GM12878 (cell line): ENCODE data around the gene TCF4. TPM values are rescaled to one million over a fixed set of nuclear protein-coding genes. Genes with fewer than 3 reads are reported as not detected.

Source experiments
- ATAC-seq: fragments of 200-7000 bp; cut with Tn5 transposase; 3 replicates; pipeline ENCODE4 v1.9.1; 2020; ENCODE audit warnings: mild to moderate bottlenecking, moderate library complexity
- BruUV-seq: library from RNA; stranded (reverse); fragments of 400-500 nt; replicated peaks from 2 replicates; lab custom pipeline; 2021; lab: Mats Ljungman, UMichigan
- CTCF ChIA-PET: fragments of 300-600 bp; sonication (Branson Sonifier 250); formaldehyde crosslinking; extraction: SDS; loops from one replicate; lab custom pipeline; 2021; ENCODE audit warnings: inconsistent platforms; lab: Yijun Ruan, JAX
- POLR2A ChIA-PET: fragments of 350-600 bp; formaldehyde crosslinking; extraction: SDS; loops from one replicate; lab custom pipeline; 2021; ENCODE audit warnings: inconsistent platforms; lab: Charles Lee
- RAD21 ChIA-PET: fragments of 300-600 bp; sonication (Branson Sonifier 250); formaldehyde crosslinking; loops from one replicate; lab custom pipeline; 2023; ENCODE audit warnings: antibody characterized with exemption; ENCODE audit not compliant: unreplicated experiment; lab: Charles Lee
- SMC1A ChIA-PET: fragments of 300-600 bp; sonication (Branson Sonifier 250); formaldehyde crosslinking; loops from one replicate; lab custom pipeline; 2023; ENCODE audit not compliant: unreplicated experiment, uncharacterized antibody; lab: Charles Lee
- DNase-seq: peaks from one replicate; pipeline ENCODE4 v3.0.0-alpha.2; 2011; ENCODE audit warnings: low read depth, low spot score
- FAIRE-seq: peaks from 3 replicates; lab custom pipeline; 2011; peaks lifted over from hg19 to GRCh38; lab: Jason Lieb, UNC
- H2AFZ ChIP-seq: 2 replicates; pipeline ENCODE4 v1.6.0; 2011; ENCODE audit warnings: low read depth, low read length, control low read depth; ENCODE audit not compliant: control insufficient read depth
- H3K27ac ChIP-seq: 2 replicates; pipeline ENCODE4 v1.5.1; 2011; ENCODE audit warnings: control low read depth; ENCODE audit not compliant: control insufficient read depth, insufficient read depth
- H3K27me3 ChIP-seq, 2 experiments: replicated peaks in 1 of 2; 2 replicates each; pipeline versions ENCODE4 v1.6.0 to v1.6.1; 2011; ENCODE audit warnings: low read length in 1 of 2; ENCODE audit not compliant: control insufficient read depth in 2 of 2, insufficient read depth in 2 of 2
- H3K36me3 ChIP-seq, 2 experiments: 2 replicates each; pipeline ENCODE4 v1.5.1; 2011; ENCODE audit warnings: low read length in 1 of 2; ENCODE audit not compliant: control insufficient read depth in 2 of 2, insufficient read depth in 2 of 2
- H3K4me1 ChIP-seq: 2 replicates; pipeline ENCODE4 v1.6.1; 2011; ENCODE audit warnings: mild to moderate bottlenecking, low read length, moderate library complexity, mixed read lengths; ENCODE audit not compliant: control insufficient read depth, insufficient read depth
- H3K4me2 ChIP-seq: 2 replicates; pipeline ENCODE4 v1.6.0; 2011; ENCODE audit warnings: control low read depth; ENCODE audit not compliant: control insufficient read depth, insufficient read depth
- H3K4me3 ChIP-seq: fragments of 200-600 bp; sonication (generic); 2 replicates; pipeline ENCODE4 v1.5.1; 2016
- H3K79me2 ChIP-seq: 2 replicates; pipeline ENCODE4 v1.6.0; 2011; ENCODE audit warnings: low read length; ENCODE audit not compliant: control insufficient read depth, insufficient read depth
- H3K9ac ChIP-seq: 2 replicates; pipeline ENCODE4 v1.8.0; 2011; ENCODE audit warnings: low read length, control low read depth, mixed read lengths; ENCODE audit not compliant: control insufficient read depth, insufficient read depth
- H3K9me3 ChIP-seq: replicated peaks from 3 replicates; pipeline ENCODE4 v1.5.1; 2011; ENCODE audit warnings: mild to moderate bottlenecking, low read length; ENCODE audit not compliant: control insufficient read depth, insufficient read depth
- H4K20me1 ChIP-seq: 2 replicates; pipeline ENCODE4 v1.6.0; 2011; ENCODE audit not compliant: control insufficient read depth, insufficient read depth
- IKZF1 ChIP-seq: fragments of 450-650 bp; conservative IDR thresholded peaks from 2 replicates; pipeline ENCODE4 v1.6.1; 2017; ENCODE audit warnings: antibody characterized with exemption, mild to moderate bottlenecking
- JUNB ChIP-seq: IDR thresholded peaks from 2 replicates; pipeline ENCODE4 v1.6.1; 2016; ENCODE audit warnings: antibody characterized with exemption, mild to moderate bottlenecking
- MEF2A ChIP-seq: IDR thresholded peaks from 2 replicates; pipeline ENCODE4 v1.6.1; 2011; ENCODE audit warnings: low read depth, mild to moderate bottlenecking, low read length, moderate library complexity; ENCODE audit not compliant: insufficient read depth
- MYB ChIP-seq: fragments of 150-350 bp; IDR thresholded peaks from 2 replicates; pipeline ENCODE4 v1.6.1; 2014; ENCODE audit warnings: mild to moderate bottlenecking, low read depth, low read length, borderline replicate concordance
- NFYA ChIP-seq: IDR thresholded peaks from 2 replicates; pipeline ENCODE4 v1.6.1; 2011; ENCODE audit warnings: low read depth, mild to moderate bottlenecking, low read length, improper control_type of control experiment, borderline replicate concordance
- PAX5 ChIP-seq: IDR thresholded peaks from 2 replicates; pipeline ENCODE4 v1.6.1; 2011; ENCODE audit warnings: low read depth, low read length, borderline replicate concordance
- SUPT20H ChIP-seq: IDR thresholded peaks from 2 replicates; pipeline ENCODE4 v1.6.1; 2011; ENCODE audit warnings: low read depth, mild to moderate bottlenecking, low read length, moderate library complexity, borderline replicate concordance; ENCODE audit not compliant: control insufficient read depth
- TCF7 ChIP-seq: IDR thresholded peaks from 2 replicates; pipeline ENCODE4 v1.6.1; 2014; ENCODE audit warnings: antibody characterized with exemption, borderline replicate concordance
- ZNF207 ChIP-seq: fragments of 450-650 bp; IDR thresholded peaks from 2 replicates; pipeline ENCODE4 v1.6.1; 2014; ENCODE audit warnings: antibody characterized with exemption, mild to moderate bottlenecking, borderline replicate concordance
- WGBS: methylation state at CpG from one replicate; pipeline ENCODE4 v1.1.6; 2016; ENCODE audit warnings: low lambda C conversion rate; ENCODE audit not compliant: insufficient replicate concordance, insufficient coverage; ENCODE audit errors: missing lambda C conversion rate; 5-methylcytosine and 5-hydroxymethylcytosine counted together
- in situ Hi-C: fragments of 300-500 bp; cut with MboI; formaldehyde crosslinking; loops from 9 replicates; pipeline ENCODE4 v1.14.3; 2018; ENCODE audit warnings: mixed read lengths
- intact Hi-C: fragments of 100-400 bp; cut with micrococcal nuclease; formaldehyde crosslinking; loops from one replicate; pipeline ENCODE4 v1.14.2; 2022; ENCODE audit not compliant: unreplicated experiment
- polyA plus RNA-seq, 11 experiments: library from polyadenylated mRNA; depleted of rRNA in 4 of 11; unstranded in 6 of 11; stranded (reverse) in 5 of 11; fragments of >200 nt; fragmentation: Nextera tagmentation in 4 of 11; fragmentation: Illumina TruSeq in 1 of 11; extraction: Ambion mirVana in 4 of 11; extraction: Trizol in 1 of 11; gene quantifications; 1 replicate in 1 of 11; 2 replicates in 10 of 11; pipeline versions ENCODE4 v1.2.1 to v1.2.3, GENCODE V29; 2011 to 2016; ENCODE audit warnings: inconsistent platforms in 2 of 11, missing spikeins in 2 of 11, low read depth in 1 of 11
- total RNA-seq, 4 experiments: library from RNA; depleted of rRNA in 3 of 4; stranded (reverse); fragments of >200 nt in 3 of 4; fragmentation: Illumina TruSeq in 1 of 4; extraction: Trizol in 1 of 4; gene quantifications; 2 replicates each; pipeline versions ENCODE4 v1.2.1 to v1.2.3, GENCODE V29; 2013 to 2021
- TF ChIP-seq, protein P1 (sequence below): fragments of 450-650 bp; IDR thresholded peaks from 2 replicates; pipeline ENCODE4 v1.6.1; 2018; ENCODE audit warnings: mild to moderate bottlenecking, low read depth, moderate library complexity; ENCODE audit not compliant: partially characterized antibody
- TF ChIP-seq, protein P2 (sequence below): fragments of 450-650 bp; IDR thresholded peaks from 2 replicates; pipeline ENCODE4 v1.6.1; 2017; ENCODE audit warnings: borderline replicate concordance

Gene TCF4
- total and polyA plus RNA-seq, 10 of the 15 experiments (the other 5 are each of a cell fraction or from before 2014, with no cell fraction given), result 15.2 to 94.0 (median 31.5) TPM

DNA sequence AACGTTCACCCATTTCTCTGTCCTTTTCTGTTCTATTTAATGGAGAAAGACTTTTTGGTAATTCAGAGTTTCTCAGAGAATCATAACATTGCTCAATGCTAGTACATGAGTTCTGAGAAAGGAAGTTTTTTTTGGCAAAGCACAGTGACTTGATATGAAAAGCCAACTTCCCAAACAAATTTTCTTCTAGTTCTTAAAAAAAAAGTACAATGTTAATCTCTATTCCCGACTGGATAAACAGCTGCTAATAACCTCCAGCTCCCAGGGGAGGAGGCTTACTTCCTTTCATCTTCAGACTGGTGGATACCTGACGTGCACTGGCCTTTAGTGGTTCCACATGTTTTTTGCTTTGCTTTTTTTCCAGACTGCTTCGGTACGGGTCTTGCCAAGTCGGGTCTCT is 344.1 kb downstream of the TCF4 start:
- POLR2A ChIA-PET, result interaction anchor here (2.0 kb wide), 1 partner anchor 79 kb away, joined by 8 read pairs; no protein-coding TSS in a partner anchor
- peaks cover 5 to 22% of the 10 kb centered on the region in 2 experiments for H3K36me3 ChIP-seq
- no peak for ATAC-seq
- H3K9ac ChIP-seq, result no peak overlapping the region
- 88% methylated on average over 6 of the region's 6 CpGs for WGBS
- CTCF ChIA-PET, result interaction anchor here (3.6 to 3.8 kb wide), 2 partner anchors 9 to 25 kb away, joined by 20 to 28 read pairs; no protein-coding TSS in a partner anchor
- SMC1A ChIA-PET, result interaction anchor here (0.9 to 4.8 kb wide), 2 partner anchors 25 to 69 kb away, joined by 3 to 60 read pairs; no protein-coding TSS in a partner anchor
- TF ChIP-seq, protein P1, sequence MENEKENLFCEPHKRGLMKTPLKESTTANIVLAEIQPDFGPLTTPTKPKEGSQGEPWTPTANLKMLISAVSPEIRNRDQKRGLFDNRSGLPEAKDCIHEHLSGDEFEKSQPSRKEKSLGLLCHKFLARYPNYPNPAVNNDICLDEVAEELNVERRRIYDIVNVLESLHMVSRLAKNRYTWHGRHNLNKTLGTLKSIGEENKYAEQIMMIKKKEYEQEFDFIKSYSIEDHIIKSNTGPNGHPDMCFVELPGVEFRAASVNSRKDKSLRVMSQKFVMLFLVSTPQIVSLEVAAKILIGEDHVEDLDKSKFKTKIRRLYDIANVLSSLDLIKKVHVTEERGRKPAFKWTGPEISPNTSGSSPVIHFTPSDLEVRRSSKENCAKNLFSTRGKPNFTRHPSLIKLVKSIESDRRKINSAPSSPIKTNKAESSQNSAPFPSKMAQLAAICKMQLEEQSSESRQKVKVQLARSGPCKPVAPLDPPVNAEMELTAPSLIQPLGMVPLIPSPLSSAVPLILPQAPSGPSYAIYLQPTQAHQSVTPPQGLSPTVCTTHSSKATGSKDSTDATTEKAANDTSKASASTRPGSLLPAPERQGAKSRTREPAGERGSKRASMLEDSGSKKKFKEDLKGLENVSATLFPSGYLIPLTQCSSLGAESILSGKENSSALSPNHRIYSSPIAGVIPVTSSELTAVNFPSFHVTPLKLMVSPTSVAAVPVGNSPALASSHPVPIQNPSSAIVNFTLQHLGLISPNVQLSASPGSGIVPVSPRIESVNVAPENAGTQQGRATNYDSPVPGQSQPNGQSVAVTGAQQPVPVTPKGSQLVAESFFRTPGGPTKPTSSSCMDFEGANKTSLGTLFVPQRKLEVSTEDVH, result no peak
- H2AFZ ChIP-seq, result no peak overlapping the region
- no peak overlapping the region for H3K4me3 ChIP-seq
- no peak for FAIRE-seq
- peaks cover 44% of the 10 kb centered on the region for H3K4me1 ChIP-seq
- in situ Hi-C loops (no loop called here), intact Hi-C loops (no loop called here)
- no peaks in the 10 kb centered on the region; the same call in none of the 2 replicates for H3K79me2 ChIP-seq
- H3K27me3 ChIP-seq, result no peaks in the 10 kb centered on the region
- H3K9me3 ChIP-seq, result no peaks in the 10 kb centered on the region
- RAD21 ChIA-PET, result interaction anchor here (2.8 to 3.5 kb wide), 2 partner anchors 24 to 75 kb away, joined by 12 to 33 read pairs; no protein-coding TSS in a partner anchor
- H3K27ac ChIP-seq, result no peak overlapping the region
- BruUV-seq, result no TSS peak
- no peak overlapping the region for H3K4me2 ChIP-seq
- DNase-seq, result no peak
- no peaks in the 10 kb centered on the region for H4K20me1 ChIP-seq

DNA sequence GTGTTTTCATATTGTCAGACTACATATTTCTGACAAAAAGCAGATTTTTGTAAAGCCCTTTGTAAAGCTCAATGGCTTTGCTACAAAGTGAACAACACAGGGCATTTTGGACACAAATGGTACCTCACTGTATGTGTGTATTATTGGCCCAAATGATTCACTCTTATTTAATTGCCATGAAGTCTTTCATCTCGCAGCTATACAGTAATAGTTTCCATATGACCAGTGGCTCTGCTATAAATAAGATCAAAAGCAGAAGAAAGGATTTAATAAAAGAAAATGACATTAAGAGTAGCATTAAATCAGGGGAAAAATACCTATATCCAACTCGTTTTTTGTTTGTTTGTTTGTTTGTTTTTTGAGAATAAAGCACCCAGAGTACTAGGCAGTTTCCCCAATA is 344.7 kb downstream of the TCF4 start:
- FAIRE-seq, result no peak
- no peak for TF ChIP-seq IKZF1
- TF ChIP-seq NFYA, result no peak
- TF ChIP-seq, protein P2, sequence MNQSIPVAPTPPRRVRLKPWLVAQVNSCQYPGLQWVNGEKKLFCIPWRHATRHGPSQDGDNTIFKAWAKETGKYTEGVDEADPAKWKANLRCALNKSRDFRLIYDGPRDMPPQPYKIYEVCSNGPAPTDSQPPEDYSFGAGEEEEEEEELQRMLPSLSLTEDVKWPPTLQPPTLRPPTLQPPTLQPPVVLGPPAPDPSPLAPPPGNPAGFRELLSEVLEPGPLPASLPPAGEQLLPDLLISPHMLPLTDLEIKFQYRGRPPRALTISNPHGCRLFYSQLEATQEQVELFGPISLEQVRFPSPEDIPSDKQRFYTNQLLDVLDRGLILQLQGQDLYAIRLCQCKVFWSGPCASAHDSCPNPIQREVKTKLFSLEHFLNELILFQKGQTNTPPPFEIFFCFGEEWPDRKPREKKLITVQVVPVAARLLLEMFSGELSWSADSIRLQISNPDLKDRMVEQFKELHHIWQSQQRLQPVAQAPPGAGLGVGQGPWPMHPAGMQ, result no peak
- peak; percentile 65; the same call in 1 of the 2 replicates for TF ChIP-seq TCF7
- peak; percentile 33 for TF ChIP-seq JUNB
- no peak for TF ChIP-seq MEF2A
- TF ChIP-seq MYB, result no peak
- no peak for TF ChIP-seq PAX5
- TF ChIP-seq SUPT20H, result no peak
- TF ChIP-seq ZNF207, result no peak

More for the DNA sequence above, 344.7 kb downstream of the TCF4 start:
- DNase-seq, result no peak
- H3K4me3 ChIP-seq, result no peak overlapping the region
- intact Hi-C loops (no loop called here), in situ Hi-C loops (no loop called here)
- WGBS, result 50% methylated on average over 2 of the region's 2 CpGs
- ChIA-PET RAD21 (no interaction called here), POLR2A (interaction anchor here (0.5 to 2.0 kb wide), 3 partner anchors 79 to 132 kb away, joined by 3 to 8 read pairs (median 4); no protein-coding TSS in a partner anchor), SMC1A (interaction anchor here (0.9 to 4.8 kb wide), 5 partner anchors 9 to 75 kb away, joined by 3 to 60 read pairs (median 4); no protein-coding TSS in a partner anchor), CTCF (interaction anchor here (0.9 to 3.6 kb wide), 2 partner anchors 9 to 26 kb away, joined by 4 to 20 read pairs; no protein-coding TSS in a partner anchor)
- H2AFZ ChIP-seq, result no peak overlapping the region
- no peaks in the 10 kb centered on the region for H4K20me1 ChIP-seq
- H3K36me3 ChIP-seq, result peaks cover 5 to 22% of the 10 kb centered on the region in 2 experiments
- H3K4me1 ChIP-seq, result peaks cover 38% of the 10 kb centered on the region
- ATAC-seq, result no peak
- H3K27me3 ChIP-seq, result no peaks in the 10 kb centered on the region
- no peak overlapping the region for H3K9ac ChIP-seq
- no peaks in the 10 kb centered on the region; the same call in none of the 2 replicates for H3K79me2 ChIP-seq
- no TSS peak for BruUV-seq
- no peak overlapping the region for H3K4me2 ChIP-seq
- H3K27ac ChIP-seq, result no peak overlapping the region
- no peaks in the 10 kb centered on the region for H3K9me3 ChIP-seq
